HEK293 (cell line): ENCODE measurements around the gene SLC6A3.

Experiments used
- CTCF ChIA-PET: fragments of 350-600 bp; formaldehyde crosslinking; extraction: SDS; loops from one replicate; lab custom pipeline; 2021; ENCODE audit warnings: antibody characterized with exemption; lab: Yijun Ruan, JAX
- POLR2A ChIA-PET: fragments of 300-600 bp; formaldehyde crosslinking; extraction: SDS; loops from one replicate; lab custom pipeline; 2020; ENCODE audit warnings: antibody characterized with exemption, inconsistent platforms; lab: Yijun Ruan, JAX
- H3K27ac ChIP-seq: fragments of 200-500 bp; sonication (Bioruptor generic); 2 replicates; pipeline ENCODE4 v1.5.1; 2014; ENCODE audit warnings: low read depth, low read length, control low read depth, inconsistent platforms; ENCODE audit errors: extremely low read depth
- H3K36me3 ChIP-seq, 2 experiments: fragments of 200-500 bp in 1 of 2; sonication (Bioruptor generic) in 1 of 2; 1 replicate in 1 of 2; 2 replicates in 1 of 2; pipeline ENCODE4 v1.5.1; 2014 to 2017; ENCODE audit warnings: inconsistent platforms in 2 of 2, low read length in 2 of 2; ENCODE audit not compliant: control insufficient read depth in 2 of 2, insufficient read depth in 1 of 2
- H3K4me1 ChIP-seq: fragments of 200-500 bp; sonication (Bioruptor generic); 2 replicates; pipeline ENCODE4 v1.5.1; 2014; ENCODE audit warnings: mild to moderate bottlenecking, low read length, inconsistent platforms; ENCODE audit not compliant: control insufficient read depth, insufficient read depth
- H3K4me3 ChIP-seq: 2 replicates; pipeline ENCODE4 v1.5.1; 2011; ENCODE audit warnings: low read depth, mild to moderate bottlenecking, control low read depth, low read length, moderate library complexity
- H3K9me3 ChIP-seq: fragments of 200-500 bp; sonication (Bioruptor generic); 2 replicates; pipeline ENCODE4 v1.5.1; 2014; ENCODE audit warnings: low read depth, low read length, inconsistent platforms; ENCODE audit not compliant: control insufficient read depth, insufficient read depth
- BCL11B ChIP-seq: fragments of 450-650 bp; formaldehyde crosslinking; IDR thresholded peaks from 2 replicates; pipeline ENCODE4 v1.5.1; 2016; ENCODE audit warnings: low read depth, missing biosample characterization, missing genetic modification characterization
- HOXA7 ChIP-seq: sonication (generic); formaldehyde crosslinking; IDR thresholded peaks from 2 replicates; pipeline ENCODE4 v1.8.1; 2022; ENCODE audit warnings: missing genetic modification reagents, borderline replicate concordance
- HOXC10 ChIP-seq: sonication (generic); formaldehyde crosslinking; IDR thresholded peaks from 2 replicates; pipeline ENCODE4 v1.8.1; 2023; ENCODE audit warnings: mild to moderate bottlenecking, missing genetic modification reagents
- PRDM4 ChIP-seq: fragments of 450-650 bp; formaldehyde crosslinking; IDR thresholded peaks from 2 replicates; pipeline ENCODE4 v1.5.1; 2017; ENCODE audit warnings: missing biosample characterization, missing genetic modification characterization
- WT1 ChIP-seq: fragments of 450-650 bp; formaldehyde crosslinking; IDR thresholded peaks from 2 replicates; pipeline ENCODE4 v1.5.1; 2016; ENCODE audit warnings: missing biosample characterization, missing genetic modification characterization
- ZBTB11 ChIP-seq: fragments of 450-650 bp; formaldehyde crosslinking; conservative IDR thresholded peaks from 2 replicates; pipeline ENCODE4 v1.5.1; 2016; ENCODE audit warnings: low read depth, missing biosample characterization, missing genetic modification characterization
- ZBTB21 ChIP-seq: fragments of 450-650 bp; formaldehyde crosslinking; IDR thresholded peaks from 2 replicates; pipeline ENCODE4 v1.5.1; 2017; ENCODE audit warnings: missing biosample characterization, missing genetic modification characterization
- ZBTB48 ChIP-seq: fragments of 450-650 bp; formaldehyde crosslinking; IDR thresholded peaks from 2 replicates; pipeline ENCODE4 v1.5.1; 2016; ENCODE audit warnings: missing biosample characterization, missing genetic modification characterization
- ZNF121 ChIP-seq: fragments of 450-650 bp; formaldehyde crosslinking; IDR thresholded peaks from 2 replicates; pipeline ENCODE4 v1.5.1; 2016; ENCODE audit warnings: missing biosample characterization, missing genetic modification characterization
- ZNF2 ChIP-seq: fragments of 450-650 bp; formaldehyde crosslinking; IDR thresholded peaks from 2 replicates; pipeline ENCODE4 v1.5.1; 2016; ENCODE audit warnings: missing biosample characterization, missing genetic modification characterization
- ZNF211 ChIP-seq: fragments of 450-650 bp; formaldehyde crosslinking; IDR thresholded peaks from 2 replicates; pipeline ENCODE4 v1.5.1; 2016; ENCODE audit warnings: low read depth, missing biosample characterization, missing genetic modification characterization
- ZNF302 ChIP-seq: fragments of 450-650 bp; formaldehyde crosslinking; IDR thresholded peaks from 2 replicates; pipeline ENCODE4 v1.5.1; 2016; ENCODE audit warnings: missing biosample characterization, missing genetic modification characterization, low read depth
- ZNF335 ChIP-seq: fragments of 450-650 bp; formaldehyde crosslinking; conservative IDR thresholded peaks from 2 replicates; pipeline ENCODE4 v1.5.1; 2016; ENCODE audit warnings: missing biosample characterization, missing genetic modification characterization
- ZNF341 ChIP-seq: fragments of 450-650 bp; formaldehyde crosslinking; IDR thresholded peaks from 2 replicates; pipeline ENCODE4; 2016; ENCODE audit warnings: low read depth, missing biosample characterization, missing genetic modification characterization
- ZNF391 ChIP-seq: fragments of 450-650 bp; formaldehyde crosslinking; IDR thresholded peaks from 2 replicates; pipeline ENCODE4 v1.5.1; 2016; ENCODE audit warnings: low read depth, missing biosample characterization, missing genetic modification characterization, borderline replicate concordance
- ZNF558 ChIP-seq: fragments of 450-650 bp; formaldehyde crosslinking; IDR thresholded peaks from 2 replicates; pipeline ENCODE4 v1.5.1; 2016; ENCODE audit warnings: missing biosample characterization, missing genetic modification characterization
- ZNF561 ChIP-seq: fragments of 450-650 bp; IDR thresholded peaks from 2 replicates; pipeline ENCODE4 v1.5.1; 2018; ENCODE audit warnings: missing biosample characterization, missing genetic modification characterization, borderline replicate concordance
- ZNF585B ChIP-seq: fragments of 450-650 bp; formaldehyde crosslinking; IDR thresholded peaks from 2 replicates; pipeline ENCODE4 v1.5.1; 2016; ENCODE audit warnings: missing biosample characterization, missing genetic modification characterization
- ZNF621 ChIP-seq: fragments of 450-650 bp; formaldehyde crosslinking; IDR thresholded peaks from 2 replicates; pipeline ENCODE4 v1.5.1; 2017; ENCODE audit warnings: missing biosample characterization, missing genetic modification characterization
- ZNF645 ChIP-seq: fragments of 450-650 bp; formaldehyde crosslinking; IDR thresholded peaks from 2 replicates; pipeline ENCODE4; 2016; ENCODE audit warnings: missing biosample characterization, missing genetic modification characterization
- ZNF670 ChIP-seq: fragments of 450-650 bp; formaldehyde crosslinking; IDR thresholded peaks from 2 replicates; pipeline ENCODE4 v1.5.1; 2016; ENCODE audit warnings: missing biosample characterization, missing genetic modification characterization, low read depth
- ZNF76 ChIP-seq: fragments of 450-650 bp; formaldehyde crosslinking; IDR thresholded peaks from 2 replicates; pipeline ENCODE4; 2016; ENCODE audit warnings: low read depth, missing biosample characterization, missing genetic modification characterization, borderline replicate concordance
- ZNF830 ChIP-seq: fragments of 450-650 bp; IDR thresholded peaks from 2 replicates; pipeline ENCODE4 v1.5.0; 2018; ENCODE audit warnings: missing biosample characterization, missing genetic modification characterization, low read depth, mild to moderate bottlenecking, moderate library complexity
- ZNF837 ChIP-seq: fragments of 450-650 bp; formaldehyde crosslinking; IDR thresholded peaks from 2 replicates; pipeline ENCODE4 v1.5.1; 2016; ENCODE audit warnings: missing biosample characterization, missing genetic modification characterization
- ZNF843 ChIP-seq: fragments of 450-650 bp; formaldehyde crosslinking; IDR thresholded peaks from 2 replicates; pipeline ENCODE4 v1.5.1; 2016; ENCODE audit warnings: missing biosample characterization, missing genetic modification characterization
- ZSCAN18 ChIP-seq: fragments of 450-650 bp; formaldehyde crosslinking; IDR thresholded peaks from 2 replicates; pipeline ENCODE4 v1.5.1; 2016; ENCODE audit warnings: missing biosample characterization, missing genetic modification characterization
- ZXDB ChIP-seq: fragments of 450-650 bp; formaldehyde crosslinking; IDR thresholded peaks from 2 replicates; pipeline ENCODE4 v1.5.1; 2016; ENCODE audit warnings: missing biosample characterization, missing genetic modification characterization

Gene SLC6A3

GRCh38 chr5:1386274-1386717, 58.9 kb downstream of the SLC6A3 start:
- peak overlapping the region; percentile 40 for H3K4me3 ChIP-seq
- H3K27ac ChIP-seq: no peak overlapping the region; the same call in 1 of the 2 replicates
- H3K36me3 ChIP-seq: no peaks in the 10 kb centered on the region
- no peak for TF ChIP-seq ZNF121 (tag by site-specific recombination)
- no peak for TF ChIP-seq WT1 (tag by site-specific recombination)
- no peak for TF ChIP-seq ZNF558 (tag by site-specific recombination)
- no peak for TF ChIP-seq ZNF335 (tag by site-specific recombination)
- TF ChIP-seq HOXA7 (CRISPR knock-in tag): no peak
- TF ChIP-seq ZSCAN18 (tag by site-specific recombination): no peak
- no peak for TF ChIP-seq ZNF585B (tag by site-specific recombination)
- TF ChIP-seq ZBTB21 (tag by site-specific recombination): no peak
- no peak for TF ChIP-seq ZNF2 (tag by site-specific recombination)
- TF ChIP-seq ZNF621 (tag by site-specific recombination): no peak
- no peak for TF ChIP-seq ZNF670
- no peak for TF ChIP-seq ZNF843 (tag by site-specific recombination)
- TF ChIP-seq ZXDB: no peak
- no peak for TF ChIP-seq ZNF302 (tag by site-specific recombination)
- no peak for TF ChIP-seq ZBTB11
- TF ChIP-seq, all 188 proteins: peak for 0
- H3K4me1 ChIP-seq: 0 out of 2 replicates have a peak, but pooled peaks cover 3% of the 10 kb centered on the region
- POLR2A ChIA-PET: interaction anchor here (0.5 kb wide), 1 partner anchor 34 kb away, joined by 3 read pairs; no protein-coding TSS in a partner anchor
- no peaks in the 10 kb centered on the region for H3K9me3 ChIP-seq
- CTCF ChIA-PET: no interaction called here

- no peaks in the 10 kb centered on the region for H3K36me3 ChIP-seq
- ChIA-PET CTCF (interaction anchor here (0.6 to 1.1 kb wide), 2 partner anchors 47 to 211 kb away, joined by 3 to 4 read pairs; no protein-coding TSS in a partner anchor), POLR2A (interaction anchor here (0.5 to 1.5 kb wide), 2 partner anchors 33 to 59 kb away, joined by 3 to 5 read pairs; no protein-coding TSS in a partner anchor)
- H3K9me3 ChIP-seq: no peaks in the 10 kb centered on the region
- H3K27ac ChIP-seq: no peak overlapping the region; the same call in 1 of the 2 replicates
- peak overlapping the region; percentile 40 for H3K4me3 ChIP-seq
- peaks cover 3% of the 10 kb centered on the region; the same call in 1 of the 2 replicates for H3K4me1 ChIP-seq
- no peak for TF ChIP-seq HOXC10
- no peak for TF ChIP-seq ZNF561 (tag by site-specific recombination)
- TF ChIP-seq ZNF843 (tag by site-specific recombination): no peak
- no peak for TF ChIP-seq ZNF830 (tag by site-specific recombination)
- TF ChIP-seq PRDM4: no peak
- peak; percentile 83 for TF ChIP-seq ZBTB48
- no peak for TF ChIP-seq ZNF837 (tag by site-specific recombination)
- TF ChIP-seq ZNF76 (tag by site-specific recombination): no peak
- no peak for TF ChIP-seq ZNF391 (tag by site-specific recombination)
- TF ChIP-seq ZNF341: no peak
- TF ChIP-seq ZNF645 (tag by site-specific recombination): no peak
- TF ChIP-seq ZNF2 (tag by site-specific recombination): no peak
- no peak for TF ChIP-seq ZNF211
- no peak for TF ChIP-seq BCL11B (tag by site-specific recombination)
These were observed 59.6 kb downstream of the SLC6A3 start for GRCh38 chr5:1385395-1386273.
